Spinal cord (tissue), 10 donors: ENCODE results near the gene RAB3GAP1. TPM values are rescaled to one million over a fixed set of nuclear protein-coding genes. Genes with fewer than 3 reads are reported as not detected.

Experiments used
- DNase-seq, 6 donors: peaks; one replicate each; pipeline versions ENCODE4 v3.0.0 to v3.0.0-alpha.2; 2013 to 2015; ENCODE audit warnings: low spot score in 6 of 6, low read depth in 4 of 6
- H3K27ac ChIP-seq: one replicate; pipeline ENCODE4 v1.5.1; 2013; ENCODE audit warnings: low read depth, low read length, control low read depth
- H3K27me3 ChIP-seq: one replicate; pipeline ENCODE4 v1.6.1; 2013; ENCODE audit warnings: low read length; ENCODE audit not compliant: control insufficient read depth, insufficient read depth
- H3K36me3 ChIP-seq: one replicate; pipeline ENCODE4 v1.6.1; 2013; ENCODE audit warnings: low read length; ENCODE audit not compliant: control insufficient read depth, insufficient read depth
- H3K4me1 ChIP-seq: one replicate; pipeline ENCODE4 v1.6.1; 2013; ENCODE audit warnings: low read length; ENCODE audit not compliant: control insufficient read depth, insufficient read depth
- H3K4me3 ChIP-seq: one replicate; pipeline ENCODE4 v1.5.1; 2013; ENCODE audit warnings: low read depth, low read length, control low read depth
- H3K9me3 ChIP-seq: one replicate; pipeline ENCODE4 v1.6.1; 2013; ENCODE audit warnings: low read length; ENCODE audit not compliant: control insufficient read depth, insufficient read depth
- WGBS: methylation state at CpG from one replicate; pipeline ENCODE4 v1.1.5; 2013; ENCODE audit warnings: missing lambda C conversion rate; ENCODE audit not compliant: insufficient coverage; 5-methylcytosine and 5-hydroxymethylcytosine counted together
- polyA plus RNA-seq, 2 donors: library from polyadenylated mRNA; unstranded; fragments of 120-200 nt; gene quantifications; one replicate each; pipeline ENCODE4 v1.2.1, GENCODE V29; 2013; ENCODE audit not compliant: insufficient read length in 2 of 2
- total RNA-seq, 2 donors: library from RNA; depleted of rRNA in 1 of 2; stranded (reverse); fragments of 120-200 nt in 1 of 2; fragments of >200 nt in 1 of 2; gene quantifications; one replicate each; pipeline versions ENCODE4 v1.2.3 to v1.2.4, GENCODE V29; 2013 to 2014
- donor health status: healthy.

The RAB3GAP1 gene
- total and polyA plus RNA-seq, 4 donors = 42.4 to 89.7 (median 53.1) TPM

GRCh38 chr2:135186054-135186453, 134.0 kb downstream of the RAB3GAP1 start:
- Histone ChIP-seq H3K36me3 (peaks cover under 1% of the 10 kb centered on the region), H3K27ac (no peak overlapping the region), H3K9me3 (peaks cover 3% of the 10 kb centered on the region), H3K27me3 (no peaks in the 10 kb centered on the region), H3K4me3 (no peak overlapping the region), H3K4me1 (peaks cover 6% of the 10 kb centered on the region)
- WGBS = 67% methylated on average over 3 of the region's 5 CpGs
- DNase-seq = no peak

GRCh38 chr2:135187270-135187669, 135.2 kb downstream of the RAB3GAP1 start:
- H3K27me3 ChIP-seq = no peaks in the 10 kb centered on the region
- no peak overlapping the region for H3K4me3 ChIP-seq
- H3K36me3 ChIP-seq = no peaks in the 10 kb centered on the region
- 25% methylated on average over 1 of the region's 3 CpGs for WGBS
- no peak overlapping the region for H3K27ac ChIP-seq
- peaks cover 1% of the 10 kb centered on the region for H3K4me1 ChIP-seq
- peak in 1 of 6 donors; percentile 41 for DNase-seq
- H3K9me3 ChIP-seq = peaks cover 3% of the 10 kb centered on the region

GRCh38 chr2:135189148-135189547, 137.1 kb downstream of the RAB3GAP1 start:
- no CpG with 5 or more reads among the region's 1 CpG for WGBS
- Histone ChIP-seq H3K9me3 (peaks cover 5% of the 10 kb centered on the region), H3K4me1 (no peaks in the 10 kb centered on the region), H3K27ac (no peak overlapping the region), H3K36me3 (no peaks in the 10 kb centered on the region), H3K27me3 (no peaks in the 10 kb centered on the region), H3K4me3 (no peak overlapping the region)
- DNase-seq = no peak

- no peaks in the 10 kb centered on the region for H3K4me1 ChIP-seq
- no peaks in the 10 kb centered on the region for H3K36me3 ChIP-seq
Measured at GRCh38 chr2:135190799-135191198, 138.7 kb downstream of the RAB3GAP1 start.

GRCh38 chr2:135198481-135198880, 146.4 kb downstream of the RAB3GAP1 start:
- Histone ChIP-seq H3K36me3 (no peaks in the 10 kb centered on the region), H3K4me1 (no peaks in the 10 kb centered on the region), H3K4me3 (no peak overlapping the region), H3K9me3 (no peaks in the 10 kb centered on the region), H3K27ac (no peak overlapping the region), H3K27me3 (no peaks in the 10 kb centered on the region)
- WGBS = 64% methylated on average over 3 of the region's 3 CpGs
- DNase-seq = no peak

More at GRCh38 chr2:135190799-135191198, 138.7 kb downstream of the RAB3GAP1 start:
- Histone ChIP-seq H3K4me3 (no peak overlapping the region), H3K9me3 (peaks cover 5% of the 10 kb centered on the region), H3K27ac (no peak overlapping the region), H3K27me3 (no peaks in the 10 kb centered on the region)
- no peak for DNase-seq

GRCh38 chr2:135202751-135203150, 150.7 kb downstream of the RAB3GAP1 start:
- no peaks in the 10 kb centered on the region for H3K27me3 ChIP-seq
- no peaks in the 10 kb centered on the region for H3K4me1 ChIP-seq
- no peaks in the 10 kb centered on the region for H3K36me3 ChIP-seq
- H3K9me3 ChIP-seq = no peaks in the 10 kb centered on the region
- H3K4me3 ChIP-seq = no peak overlapping the region
- no peak for DNase-seq
- H3K27ac ChIP-seq = no peak overlapping the region

GRCh38 chr2:135203944-135204343, 151.9 kb downstream of the RAB3GAP1 start:
- H3K27ac ChIP-seq = no peak overlapping the region
- no peaks in the 10 kb centered on the region for H3K36me3 ChIP-seq
- no peak overlapping the region for H3K4me3 ChIP-seq
- no peaks in the 10 kb centered on the region for H3K27me3 ChIP-seq
- no peaks in the 10 kb centered on the region for H3K4me1 ChIP-seq
- H3K9me3 ChIP-seq = no peaks in the 10 kb centered on the region
- no peak for DNase-seq
- 100% methylated on average over 1 of the region's 3 CpGs for WGBS

- H3K4me3 ChIP-seq = no peak overlapping the region
- H3K27ac ChIP-seq = no peak overlapping the region
- DNase-seq = peak in 1 of 6 donors; percentile 67
- H3K36me3 ChIP-seq = no peaks in the 10 kb centered on the region
- WGBS = 54% methylated on average over 2 of the region's 2 CpGs
- H3K27me3 ChIP-seq = no peaks in the 10 kb centered on the region
- H3K4me1 ChIP-seq = no peaks in the 10 kb centered on the region
- H3K9me3 ChIP-seq = no peaks in the 10 kb centered on the region
Measured at GRCh38 chr2:135208016-135208415, 155.9 kb downstream of the RAB3GAP1 start.

- H3K4me3 ChIP-seq = no peak overlapping the region
- peak in 2 of 6 donors; percentile 14 to 49 for DNase-seq
- no peaks in the 10 kb centered on the region for H3K36me3 ChIP-seq
- 39% methylated on average over 2 of the region's 2 CpGs for WGBS
- H3K27me3 ChIP-seq = no peaks in the 10 kb centered on the region
- H3K9me3 ChIP-seq = no peaks in the 10 kb centered on the region
- no peaks in the 10 kb centered on the region for H3K4me1 ChIP-seq
- H3K27ac ChIP-seq = no peak overlapping the region
Measured at GRCh38 chr2:135212757-135213156, 160.7 kb downstream of the RAB3GAP1 start.

- Histone ChIP-seq H3K4me3 (no peak overlapping the region), H3K27me3 (no peaks in the 10 kb centered on the region), H3K9me3 (no peaks in the 10 kb centered on the region), H3K27ac (no peak overlapping the region), H3K4me1 (no peaks in the 10 kb centered on the region), H3K36me3 (no peaks in the 10 kb centered on the region)
- WGBS = 100% methylated on average over 1 of the region's 2 CpGs
- DNase-seq = peak in 1 of 6 donors; percentile 49
Measured at GRCh38 chr2:135218426-135218825, 166.3 kb downstream of the RAB3GAP1 start.
